ENCODE results near the gene CYP27C1. TPM values are rescaled to one million over a fixed set of nuclear protein-coding genes. Genes with fewer than 3 reads are reported as not detected.

CYP27C1 gene
- total and polyA plus RNA-seq, 2 of the 13 experiments (the other 11 are each of a cell fraction or from before 2014, with no cell fraction given): not detected

DNA sequence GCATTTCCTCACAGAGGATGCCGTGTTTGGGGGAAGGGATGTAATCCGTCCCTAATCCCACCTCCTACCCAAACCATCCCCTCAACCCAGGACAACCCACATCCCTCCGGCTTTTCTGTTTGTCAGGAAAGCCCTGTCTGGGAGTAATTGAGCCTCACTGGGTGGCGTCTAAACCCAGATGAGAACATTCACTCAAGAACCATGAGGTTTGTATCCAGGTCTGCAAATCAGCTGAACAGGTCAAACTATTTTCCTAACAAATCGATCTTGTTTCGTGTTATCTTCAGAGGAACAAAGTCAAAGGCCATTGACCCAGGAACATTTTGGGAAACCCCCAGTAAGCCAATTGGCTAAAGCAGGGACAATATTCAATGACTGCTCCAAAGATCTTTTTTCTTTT, 25.7 kb downstream of the CYP27C1 start:
- no peaks in the 10 kb centered on the region for H3K79me2 ChIP-seq (ENCODE audit: insufficient read depth, low read length)
- ChIA-PET POLR2A (no interaction called here), CTCF (ENCODE audit: low intra/inter-chr PET ratio, low total read pairs) (no interaction called here)
- no peak overlapping the region for H3K27ac ChIP-seq (ENCODE audit: extremely low read length, insufficient read depth, low read length)
- BruUV-seq (replicated peaks): no TSS peak
- WGBS (ENCODE audit: low lambda C conversion rate): 11% methylated on average over 6 of the region's 6 CpGs
- ATAC-seq: no peak
- intact Hi-C loops (cut with micrococcal nuclease; ENCODE audit: unreplicated experiment) (no loop called here), in situ Hi-C loops (cut with HindIII; ENCODE audit: extremely low pct_ligation_motif_present, low pct_unique_long_range_greater_than_20kb) (no loop called here)
- H3K9ac ChIP-seq (ENCODE audit: insufficient read depth, low read depth, low read length): no peak overlapping the region
- DNase-seq (ENCODE audit: low spot score): no peak
- H3K4me3 ChIP-seq (replicated peaks in 1 of 3; ENCODE audit: insufficient read depth in 1 of 3, low read depth in 2 of 3, low read length in 3 of 3): no peak overlapping the region
- peaks cover 2 to 32% of the 10 kb centered on the region in 2 experiments; a peak in 2 of 5 replicates for H3K27me3 ChIP-seq (ENCODE audit: control insufficient read depth in 1 of 2, insufficient read depth in 2 of 2, low read length in 2 of 2)
- FAIRE-seq: no peak
- no peak overlapping the region for H3K4me2 ChIP-seq (ENCODE audit: low read depth, low read length)
- H2AFZ ChIP-seq (ENCODE audit: low read length): no peak overlapping the region
- TF ChIP-seq ONECUT2 (CRISPR knock-in tag; IDR thresholded peaks at IDR 0.05) (0 out of 2 replicates have a peak, but pooled peaks have one; percentile 24), ZNF724P (CRISPR knock-in tag; IDR thresholded peaks at IDR 0.05; ENCODE audit: borderline replicate concordance) (no peak), RBAK (CRISPR knock-in tag; IDR thresholded peaks at IDR 0.05) (no peak)
- TF ChIP-seq, protein P1, sequence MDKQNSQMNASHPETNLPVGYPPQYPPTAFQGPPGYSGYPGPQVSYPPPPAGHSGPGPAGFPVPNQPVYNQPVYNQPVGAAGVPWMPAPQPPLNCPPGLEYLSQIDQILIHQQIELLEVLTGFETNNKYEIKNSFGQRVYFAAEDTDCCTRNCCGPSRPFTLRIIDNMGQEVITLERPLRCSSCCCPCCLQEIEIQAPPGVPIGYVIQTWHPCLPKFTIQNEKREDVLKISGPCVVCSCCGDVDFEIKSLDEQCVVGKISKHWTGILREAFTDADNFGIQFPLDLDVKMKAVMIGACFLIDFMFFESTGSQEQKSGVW (CRISPR knock-in tag; IDR thresholded peaks at IDR 0.05; ENCODE audit: borderline replicate concordance): no peak
- H4K20me1 ChIP-seq (ENCODE audit: insufficient read depth, low read length): no peaks in the 10 kb centered on the region
- peaks cover 11% of the 10 kb centered on the region for H3K4me1 ChIP-seq (ENCODE audit: insufficient read depth, low read length)
- no peaks in the 10 kb centered on the region for H3K9me3 ChIP-seq (ENCODE audit: low read length)
- no peaks in the 10 kb centered on the region for H3K36me3 ChIP-seq (replicated peaks in 1 of 2; ENCODE audit: control insufficient read depth in 1 of 2, insufficient read depth in 2 of 2, low read length in 2 of 2)

- ATAC-seq (no peak), FAIRE-seq (no peak), DNase-seq (ENCODE audit: low spot score) (no peak)
- H3K9me3 ChIP-seq (ENCODE audit: low read length): no peaks in the 10 kb centered on the region
- no peak overlapping the region for H3K9ac ChIP-seq (ENCODE audit: insufficient read depth, low read depth, low read length)
- POLR2A ChIA-PET: no interaction called here
- WGBS (ENCODE audit: low lambda C conversion rate): 61% methylated on average over 5 of the region's 5 CpGs
- H4K20me1 ChIP-seq (ENCODE audit: insufficient read depth, low read length): no peaks in the 10 kb centered on the region
- H3K4me1 ChIP-seq (ENCODE audit: insufficient read depth, low read length): peaks cover 14% of the 10 kb centered on the region
- peaks cover 2 to 32% of the 10 kb centered on the region in 2 experiments; a peak in 2 of 5 replicates for H3K27me3 ChIP-seq (ENCODE audit: control insufficient read depth in 1 of 2, insufficient read depth in 2 of 2, low read length in 2 of 2)
- no peak overlapping the region for H3K4me2 ChIP-seq (ENCODE audit: low read depth, low read length)
- CTCF ChIA-PET (ENCODE audit: low intra/inter-chr PET ratio, low total read pairs): no interaction called here
- in situ Hi-C loops (cut with HindIII; ENCODE audit: extremely low pct_ligation_motif_present, low pct_unique_long_range_greater_than_20kb) (no loop called here), intact Hi-C loops (cut with micrococcal nuclease; ENCODE audit: unreplicated experiment) (no loop called here)
- no peaks in the 10 kb centered on the region for H3K79me2 ChIP-seq (ENCODE audit: insufficient read depth, low read length)
- BruUV-seq (replicated peaks): no TSS peak
- no peak overlapping the region for H2AFZ ChIP-seq (ENCODE audit: low read length)
- H3K36me3 ChIP-seq (replicated peaks in 1 of 2; ENCODE audit: control insufficient read depth in 1 of 2, insufficient read depth in 2 of 2, low read length in 2 of 2): no peaks in the 10 kb centered on the region
- H3K4me3 ChIP-seq (replicated peaks in 1 of 3; ENCODE audit: insufficient read depth in 1 of 3, low read depth in 2 of 3, low read length in 3 of 3): no peak overlapping the region
- no peak overlapping the region for H3K27ac ChIP-seq (ENCODE audit: extremely low read length, insufficient read depth, low read length)
- TF ChIP-seq KAT2B (IDR thresholded peaks at IDR 0.05; ENCODE audit: borderline replicate concordance, low read depth, low read length) (no peak), FOSL1 (CRISPR knock-in tag; IDR thresholded peaks at IDR 0.05; ENCODE audit: borderline replicate concordance) (no peak), ZFP41 (CRISPR knock-in tag; IDR thresholded peaks at IDR 0.05; ENCODE audit: borderline replicate concordance) (no peak), SIN3A (IDR thresholded peaks at IDR 0.05; ENCODE audit: borderline replicate concordance, low read depth, low read length) (no peak), FOXK2 (IDR thresholded peaks at IDR 0.05) (no peak), NFKBIZ (CRISPR knock-in tag; IDR thresholded peaks at IDR 0.05) (no peak), SMYD3 (CRISPR knock-in tag; IDR thresholded peaks at IDR 0.05) (no peak), RBM22 (optimal IDR thresholded peaks at IDR 0.05; ENCODE audit: low read length) (no peak), NFE2L2 (IDR thresholded peaks at IDR 0.05; ENCODE audit: low read length) (no peak), HHEX (CRISPR knock-in tag; IDR thresholded peaks at IDR 0.05) (no peak)
Observed at GRCh38 chr2:127193967-127194280, 26.2 kb downstream of the CYP27C1 start.

Data from HepG2 (cell line).